GM12878 (cell line): Measurements from ENCODE around the gene RAC2. TPM values are rescaled to one million over a fixed set of nuclear protein-coding genes. Genes with fewer than 3 reads are reported as not detected.

ENCODE experiments used
- ATAC-seq: fragments of 200-7000 bp; cut with Tn5 transposase; 3 replicates; pipeline ENCODE4 v1.9.1; 2020; ENCODE audit warnings: mild to moderate bottlenecking, moderate library complexity
- BruUV-seq: library from RNA; stranded (reverse); fragments of 400-500 nt; replicated peaks from 2 replicates; lab custom pipeline; 2021; lab: Mats Ljungman, UMichigan
- CTCF ChIA-PET: fragments of 300-600 bp; sonication (Branson Sonifier 250); formaldehyde crosslinking; extraction: SDS; loops from one replicate; lab custom pipeline; 2021; ENCODE audit warnings: inconsistent platforms; lab: Yijun Ruan, JAX
- POLR2A ChIA-PET: fragments of 350-600 bp; formaldehyde crosslinking; extraction: SDS; loops from one replicate; lab custom pipeline; 2021; ENCODE audit warnings: inconsistent platforms; lab: Charles Lee
- RAD21 ChIA-PET: fragments of 300-600 bp; sonication (Branson Sonifier 250); formaldehyde crosslinking; loops from one replicate; lab custom pipeline; 2023; ENCODE audit warnings: antibody characterized with exemption; ENCODE audit not compliant: unreplicated experiment; lab: Charles Lee
- SMC1A ChIA-PET: fragments of 300-600 bp; sonication (Branson Sonifier 250); formaldehyde crosslinking; loops from one replicate; lab custom pipeline; 2023; ENCODE audit not compliant: unreplicated experiment, uncharacterized antibody; lab: Charles Lee
- DNase-seq: peaks from one replicate; pipeline ENCODE4 v3.0.0-alpha.2; 2011; ENCODE audit warnings: low read depth, low spot score
- FAIRE-seq: peaks from 3 replicates; lab custom pipeline; 2011; peaks lifted over from hg19 to GRCh38; lab: Jason Lieb, UNC
- H2AFZ ChIP-seq: 2 replicates; pipeline ENCODE4 v1.6.0; 2011; ENCODE audit warnings: low read depth, low read length, control low read depth; ENCODE audit not compliant: control insufficient read depth
- H3K27ac ChIP-seq: 2 replicates; pipeline ENCODE4 v1.5.1; 2011; ENCODE audit warnings: control low read depth; ENCODE audit not compliant: control insufficient read depth, insufficient read depth
- H3K27me3 ChIP-seq, 2 experiments: replicated peaks in 1 of 2; 2 replicates each; pipeline versions ENCODE4 v1.6.0 to v1.6.1; 2011; ENCODE audit warnings: low read length in 1 of 2; ENCODE audit not compliant: control insufficient read depth in 2 of 2, insufficient read depth in 2 of 2
- H3K36me3 ChIP-seq, 2 experiments: 2 replicates each; pipeline ENCODE4 v1.5.1; 2011; ENCODE audit warnings: low read length in 1 of 2; ENCODE audit not compliant: control insufficient read depth in 2 of 2, insufficient read depth in 2 of 2
- H3K4me1 ChIP-seq: 2 replicates; pipeline ENCODE4 v1.6.1; 2011; ENCODE audit warnings: mild to moderate bottlenecking, low read length, moderate library complexity, mixed read lengths; ENCODE audit not compliant: control insufficient read depth, insufficient read depth
- H3K4me2 ChIP-seq: 2 replicates; pipeline ENCODE4 v1.6.0; 2011; ENCODE audit warnings: control low read depth; ENCODE audit not compliant: control insufficient read depth, insufficient read depth
- H3K4me3 ChIP-seq: fragments of 200-600 bp; sonication (generic); 2 replicates; pipeline ENCODE4 v1.5.1; 2016
- H3K79me2 ChIP-seq: 2 replicates; pipeline ENCODE4 v1.6.0; 2011; ENCODE audit warnings: low read length; ENCODE audit not compliant: control insufficient read depth, insufficient read depth
- H3K9ac ChIP-seq: 2 replicates; pipeline ENCODE4 v1.8.0; 2011; ENCODE audit warnings: low read length, control low read depth, mixed read lengths; ENCODE audit not compliant: control insufficient read depth, insufficient read depth
- H3K9me3 ChIP-seq: replicated peaks from 3 replicates; pipeline ENCODE4 v1.5.1; 2011; ENCODE audit warnings: mild to moderate bottlenecking, low read length; ENCODE audit not compliant: control insufficient read depth, insufficient read depth
- H4K20me1 ChIP-seq: 2 replicates; pipeline ENCODE4 v1.6.0; 2011; ENCODE audit not compliant: control insufficient read depth, insufficient read depth
- ASH2L ChIP-seq: fragments of 300-600, 200-600 bp; sonication (generic); IDR thresholded peaks from 2 replicates; pipeline ENCODE4 v1.6.1; 2017; ENCODE audit warnings: low read depth, mild to moderate bottlenecking, borderline replicate concordance
- EED ChIP-seq: sonication (generic); IDR thresholded peaks from 2 replicates; pipeline ENCODE4 v1.6.1; 2016; ENCODE audit warnings: antibody characterized with exemption, low read depth
- NBN ChIP-seq: fragments of 450-650 bp; IDR thresholded peaks from 2 replicates; pipeline ENCODE4 v1.6.1; 2016
- NR2C2 ChIP-seq: IDR thresholded peaks from 2 replicates; pipeline ENCODE4 v1.6.1; 2011; ENCODE audit warnings: borderline replicate concordance, low read depth; ENCODE audit not compliant: control insufficient read depth, insufficient read length
- PML ChIP-seq: IDR thresholded peaks from 2 replicates; pipeline ENCODE4 v1.6.1; 2012; ENCODE audit warnings: low read length, inconsistent platforms
- POLR2A ChIP-seq: IDR thresholded peaks from 2 replicates; pipeline ENCODE4 v1.6.1; 2011; ENCODE audit warnings: low read depth, mild to moderate bottlenecking, low read length
- RAD51 ChIP-seq: fragments of 450-650 bp; IDR thresholded peaks from 2 replicates; pipeline ENCODE4 v1.6.1; 2016; ENCODE audit warnings: moderate library complexity, mild to moderate bottlenecking, inconsistent platforms
- SIX5 ChIP-seq: IDR thresholded peaks from 2 replicates; pipeline ENCODE4 v1.6.1; 2011; ENCODE audit warnings: mild to moderate bottlenecking, low read depth, low read length, moderate library complexity; ENCODE audit not compliant: severe bottlenecking
- SMAD5 ChIP-seq: IDR thresholded peaks from 2 replicates; pipeline ENCODE4 v1.6.1; 2016; ENCODE audit warnings: antibody characterized with exemption, low read depth
- SPI1 ChIP-seq: IDR thresholded peaks from 2 replicates; pipeline ENCODE4 v1.6.1; 2011; ENCODE audit warnings: low read depth, mild to moderate bottlenecking, low read length, moderate library complexity, borderline replicate concordance; ENCODE audit not compliant: insufficient read depth
- SUPT20H ChIP-seq: IDR thresholded peaks from 2 replicates; pipeline ENCODE4 v1.6.1; 2011; ENCODE audit warnings: low read depth, mild to moderate bottlenecking, low read length, moderate library complexity, borderline replicate concordance; ENCODE audit not compliant: control insufficient read depth
- WGBS: methylation state at CpG from one replicate; pipeline ENCODE4 v1.1.6; 2016; ENCODE audit warnings: low lambda C conversion rate; ENCODE audit not compliant: insufficient replicate concordance, insufficient coverage; ENCODE audit errors: missing lambda C conversion rate; 5-methylcytosine and 5-hydroxymethylcytosine counted together
- in situ Hi-C: fragments of 300-500 bp; cut with MboI; formaldehyde crosslinking; loops from 9 replicates; pipeline ENCODE4 v1.14.3; 2018; ENCODE audit warnings: mixed read lengths
- intact Hi-C: fragments of 100-400 bp; cut with micrococcal nuclease; formaldehyde crosslinking; loops from one replicate; pipeline ENCODE4 v1.14.2; 2022; ENCODE audit not compliant: unreplicated experiment
- polyA plus RNA-seq, 11 experiments: library from polyadenylated mRNA; depleted of rRNA in 4 of 11; unstranded in 6 of 11; stranded (reverse) in 5 of 11; fragments of >200 nt; fragmentation: Nextera tagmentation in 4 of 11; fragmentation: Illumina TruSeq in 1 of 11; extraction: Ambion mirVana in 4 of 11; extraction: Trizol in 1 of 11; gene quantifications; 1 replicate in 1 of 11; 2 replicates in 10 of 11; pipeline versions ENCODE4 v1.2.1 to v1.2.3, GENCODE V29; 2011 to 2016; ENCODE audit warnings: inconsistent platforms in 2 of 11, missing spikeins in 2 of 11, low read depth in 1 of 11
- total RNA-seq, 4 experiments: library from RNA; depleted of rRNA in 3 of 4; stranded (reverse); fragments of >200 nt in 3 of 4; fragmentation: Illumina TruSeq in 1 of 4; extraction: Trizol in 1 of 4; gene quantifications; 2 replicates each; pipeline versions ENCODE4 v1.2.1 to v1.2.3, GENCODE V29; 2013 to 2021
- TF ChIP-seq, protein P1 (sequence below): fragments of 450-650 bp; IDR thresholded peaks from 2 replicates; pipeline ENCODE4 v1.6.1; 2016; ENCODE audit warnings: mild to moderate bottlenecking
- TF ChIP-seq, protein P2 (sequence below): fragments of 450-650 bp; IDR thresholded peaks from 2 replicates; pipeline ENCODE4 v1.6.1; 2016; ENCODE audit warnings: mild to moderate bottlenecking
- TF ChIP-seq, protein P3 (sequence below): fragments of 450-650 bp; formaldehyde crosslinking; IDR thresholded peaks from 2 replicates; pipeline ENCODE4 v1.4.0; 2020; ENCODE audit warnings: mild to moderate bottlenecking, moderate library complexity

RAC2 gene
- total and polyA plus RNA-seq, 10 of the 15 experiments (the other 5 are each of a cell fraction or from before 2014, with no cell fraction given), result 102 to 386 (median 304) TPM

GRCh38 chr22:37199103-37199759 lies 44.8 kb downstream of the RAC2 start (continued):
- TF ChIP-seq, protein P1, sequence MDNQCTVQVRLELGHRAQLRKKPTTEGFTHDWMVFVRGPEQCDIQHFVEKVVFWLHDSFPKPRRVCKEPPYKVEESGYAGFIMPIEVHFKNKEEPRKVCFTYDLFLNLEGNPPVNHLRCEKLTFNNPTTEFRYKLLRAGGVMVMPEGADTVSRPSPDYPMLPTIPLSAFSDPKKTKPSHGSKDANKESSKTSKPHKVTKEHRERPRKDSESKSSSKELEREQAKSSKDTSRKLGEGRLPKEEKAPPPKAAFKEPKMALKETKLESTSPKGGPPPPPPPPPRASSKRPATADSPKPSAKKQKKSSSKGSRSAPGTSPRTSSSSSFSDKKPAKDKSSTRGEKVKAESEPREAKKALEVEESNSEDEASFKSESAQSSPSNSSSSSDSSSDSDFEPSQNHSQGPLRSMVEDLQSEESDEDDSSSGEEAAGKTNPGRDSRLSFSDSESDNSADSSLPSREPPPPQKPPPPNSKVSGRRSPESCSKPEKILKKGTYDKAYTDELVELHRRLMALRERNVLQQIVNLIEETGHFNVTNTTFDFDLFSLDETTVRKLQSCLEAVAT, result no peak
- TF ChIP-seq ASH2L, result no peak
- TF ChIP-seq EED, result no peak
- no peak for TF ChIP-seq SUPT20H
- peak; percentile 75 for TF ChIP-seq NBN
- TF ChIP-seq POLR2A, result peak; percentile 95
- no peak for TF ChIP-seq RAD51
- no peak for TF ChIP-seq NR2C2

GRCh38 chr22:37198258-37199102 lies 45.6 kb downstream of the RAC2 start:
- Histone ChIP-seq H3K27ac (peak overlapping the region; percentile 94), H3K9ac (peak overlapping the region; percentile 97), H3K9me3 (no peaks in the 10 kb centered on the region), H3K4me3 (peak overlapping the region; percentile 72), H3K4me2 (peak overlapping the region; percentile 97), H4K20me1 (no peaks in the 10 kb centered on the region), H2AFZ (peak overlapping the region; percentile 59), H3K36me3 (no peaks in the 10 kb centered on the region), H3K79me2 (peaks cover 5% of the 10 kb centered on the region), H3K4me1 (peaks cover 38% of the 10 kb centered on the region), H3K27me3 (no peaks in the 10 kb centered on the region)
- ChIA-PET CTCF (interaction anchor here (0.6 to 5.7 kb wide), 57 partner anchors 12 to 417 kb away, joined by 3 to 111 read pairs (median 6); partner anchors contain the start of genes CSF2RB, IL2RB, KCTD17 and RAC2), POLR2A (interaction anchor here (0.8 to 5.0 kb wide), 12 partner anchors 20 to 76 kb away, joined by 3 to 55 read pairs (median 7); partner anchors contain the start of genes IL2RB and RAC2), RAD21 (interaction anchor here (0.8 to 7.1 kb wide), 33 partner anchors 18 to 260 kb away, joined by 3 to 104 read pairs (median 7); partner anchors contain the start of genes CYTH4, IL2RB, MPST and RAC2), SMC1A (interaction anchor here (0.6 to 6.9 kb wide), 29 partner anchors 20 to 212 kb away, joined by 3 to 84 read pairs (median 5); partner anchors contain the start of genes IL2RB and RAC2)
- intact Hi-C loops, result loop anchor here (1.0 to 10.0 kb wide), 6 partner anchors 32 to 414 kb away; partner anchors contain the start of gene IL2RB
- FAIRE-seq (peak; percentile 47), DNase-seq (no peak), ATAC-seq (peak; percentile 67)
- in situ Hi-C loops, result no loop called here
- WGBS, result under 1% methylated on average over 29 of the region's 51 CpGs
- BruUV-seq, result no TSS peak
- TF ChIP-seq SMAD5 (no peak), SIX5 (no peak), PML (no peak), SPI1 (0 out of 2 replicates have a peak, but pooled peaks have one; percentile 4)
- TF ChIP-seq, protein P2, sequence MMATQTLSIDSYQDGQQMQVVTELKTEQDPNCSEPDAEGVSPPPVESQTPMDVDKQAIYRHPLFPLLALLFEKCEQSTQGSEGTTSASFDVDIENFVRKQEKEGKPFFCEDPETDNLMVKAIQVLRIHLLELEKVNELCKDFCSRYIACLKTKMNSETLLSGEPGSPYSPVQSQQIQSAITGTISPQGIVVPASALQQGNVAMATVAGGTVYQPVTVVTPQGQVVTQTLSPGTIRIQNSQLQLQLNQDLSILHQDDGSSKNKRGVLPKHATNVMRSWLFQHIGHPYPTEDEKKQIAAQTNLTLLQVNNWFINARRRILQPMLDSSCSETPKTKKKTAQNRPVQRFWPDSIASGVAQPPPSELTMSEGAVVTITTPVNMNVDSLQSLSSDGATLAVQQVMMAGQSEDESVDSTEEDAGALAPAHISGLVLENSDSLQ, result peak; percentile 79
- TF ChIP-seq, protein P3, sequence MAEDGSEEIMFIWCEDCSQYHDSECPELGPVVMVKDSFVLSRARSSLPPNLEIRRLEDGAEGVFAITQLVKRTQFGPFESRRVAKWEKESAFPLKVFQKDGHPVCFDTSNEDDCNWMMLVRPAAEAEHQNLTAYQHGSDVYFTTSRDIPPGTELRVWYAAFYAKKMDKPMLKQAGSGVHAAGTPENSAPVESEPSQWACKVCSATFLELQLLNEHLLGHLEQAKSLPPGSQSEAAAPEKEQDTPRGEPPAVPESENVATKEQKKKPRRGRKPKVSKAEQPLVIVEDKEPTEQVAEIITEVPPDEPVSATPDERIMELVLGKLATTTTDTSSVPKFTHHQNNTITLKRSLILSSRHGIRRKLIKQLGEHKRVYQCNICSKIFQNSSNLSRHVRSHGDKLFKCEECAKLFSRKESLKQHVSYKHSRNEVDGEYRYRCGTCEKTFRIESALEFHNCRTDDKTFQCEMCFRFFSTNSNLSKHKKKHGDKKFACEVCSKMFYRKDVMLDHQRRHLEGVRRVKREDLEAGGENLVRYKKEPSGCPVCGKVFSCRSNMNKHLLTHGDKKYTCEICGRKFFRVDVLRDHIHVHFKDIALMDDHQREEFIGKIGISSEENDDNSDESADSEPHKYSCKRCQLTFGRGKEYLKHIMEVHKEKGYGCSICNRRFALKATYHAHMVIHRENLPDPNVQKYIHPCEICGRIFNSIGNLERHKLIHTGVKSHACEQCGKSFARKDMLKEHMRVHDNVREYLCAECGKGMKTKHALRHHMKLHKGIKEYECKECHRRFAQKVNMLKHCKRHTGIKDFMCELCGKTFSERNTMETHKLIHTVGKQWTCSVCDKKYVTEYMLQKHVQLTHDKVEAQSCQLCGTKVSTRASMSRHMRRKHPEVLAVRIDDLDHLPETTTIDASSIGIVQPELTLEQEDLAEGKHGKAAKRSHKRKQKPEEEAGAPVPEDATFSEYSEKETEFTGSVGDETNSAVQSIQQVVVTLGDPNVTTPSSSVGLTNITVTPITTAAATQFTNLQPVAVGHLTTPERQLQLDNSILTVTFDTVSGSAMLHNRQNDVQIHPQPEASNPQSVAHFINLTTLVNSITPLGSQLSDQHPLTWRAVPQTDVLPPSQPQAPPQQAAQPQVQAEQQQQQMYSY (CRISPR knock-in tag), result no peak
